Right renal cortex interstitium (tissue), 3 donors: ENCODE results near the gene TCERG1L. TPM values are rescaled to one million over a fixed set of nuclear protein-coding genes. Genes with fewer than 3 reads are reported as not detected.
"Not testable (repeated sequence)": the region's sequence is repeated elsewhere in the genome, so short reads cannot be mapped to it uniquely, and the experiment has no call there.

Source experiments
- DNase-seq, 3 donors: peaks; one replicate each; pipeline ENCODE4 v3.0.0-alpha.2; 2013; ENCODE audit warnings: low read depth in 3 of 3, low spot score in 2 of 3
- polyA plus RNA-seq, 3 donors: library from polyadenylated mRNA; unstranded; fragments of 120-200 nt; gene quantifications; one replicate each; pipeline ENCODE4 v1.2.1, GENCODE V29; 2013; ENCODE audit not compliant: insufficient read length in 3 of 3

Gene TCERG1L
- polyA plus RNA-seq, 3 donors = 1.2 to 1.7 (median 1.4) TPM

DNA sequence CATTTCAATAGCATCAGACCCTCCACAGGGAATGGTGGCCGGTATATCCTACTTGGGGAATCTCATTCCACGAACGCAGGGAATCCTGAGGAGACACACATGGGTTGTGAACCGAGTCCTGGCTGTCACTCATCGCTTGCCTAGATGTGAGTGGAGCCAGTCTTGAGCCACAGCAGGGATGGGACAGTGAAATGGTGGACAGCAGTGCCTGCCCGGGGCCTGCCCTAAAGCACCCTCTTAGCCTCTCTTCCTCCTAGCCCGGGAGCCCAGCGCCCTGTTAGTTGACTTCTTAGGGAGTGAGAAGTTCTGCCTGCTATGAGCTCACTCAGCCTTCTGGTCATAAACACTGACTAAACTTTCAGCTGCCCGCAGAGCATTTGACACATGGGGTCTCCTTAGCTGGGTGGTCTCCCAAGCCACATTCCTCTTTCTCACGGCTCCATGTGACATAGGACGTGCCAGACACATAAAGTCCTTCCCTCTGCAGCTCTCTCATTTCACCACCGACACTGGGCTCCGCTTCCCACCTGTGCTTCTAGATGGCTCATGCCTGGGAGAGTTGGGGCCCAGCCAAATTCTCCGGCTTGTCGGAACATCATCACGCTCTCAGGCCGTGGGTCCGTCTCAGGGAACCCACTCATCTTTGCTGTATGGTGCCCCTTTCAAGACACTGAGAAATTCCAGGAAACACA lies 60.9 kb downstream of the TCERG1L start:
- no peak for DNase-seq

DNA sequence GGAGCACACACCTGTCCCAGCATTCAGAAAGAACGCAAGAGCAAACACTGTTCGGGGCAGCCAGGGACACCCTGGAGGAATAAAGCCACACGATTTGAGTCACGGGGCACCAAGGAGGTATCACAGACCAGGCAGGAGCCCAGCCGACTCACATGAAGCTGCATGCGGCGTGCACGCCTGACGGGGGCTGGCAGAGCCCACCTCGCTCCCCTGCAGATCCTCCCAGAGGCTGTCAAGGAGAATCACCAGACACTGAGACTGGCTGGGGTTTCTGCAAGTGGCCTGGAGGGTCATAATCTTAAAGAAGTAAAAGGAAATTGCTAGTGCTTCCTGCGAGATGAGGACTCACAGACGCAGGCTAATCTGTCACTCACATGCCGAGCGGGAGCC lies 61.6 kb downstream of the TCERG1L start:
- no peak for DNase-seq

DNA sequence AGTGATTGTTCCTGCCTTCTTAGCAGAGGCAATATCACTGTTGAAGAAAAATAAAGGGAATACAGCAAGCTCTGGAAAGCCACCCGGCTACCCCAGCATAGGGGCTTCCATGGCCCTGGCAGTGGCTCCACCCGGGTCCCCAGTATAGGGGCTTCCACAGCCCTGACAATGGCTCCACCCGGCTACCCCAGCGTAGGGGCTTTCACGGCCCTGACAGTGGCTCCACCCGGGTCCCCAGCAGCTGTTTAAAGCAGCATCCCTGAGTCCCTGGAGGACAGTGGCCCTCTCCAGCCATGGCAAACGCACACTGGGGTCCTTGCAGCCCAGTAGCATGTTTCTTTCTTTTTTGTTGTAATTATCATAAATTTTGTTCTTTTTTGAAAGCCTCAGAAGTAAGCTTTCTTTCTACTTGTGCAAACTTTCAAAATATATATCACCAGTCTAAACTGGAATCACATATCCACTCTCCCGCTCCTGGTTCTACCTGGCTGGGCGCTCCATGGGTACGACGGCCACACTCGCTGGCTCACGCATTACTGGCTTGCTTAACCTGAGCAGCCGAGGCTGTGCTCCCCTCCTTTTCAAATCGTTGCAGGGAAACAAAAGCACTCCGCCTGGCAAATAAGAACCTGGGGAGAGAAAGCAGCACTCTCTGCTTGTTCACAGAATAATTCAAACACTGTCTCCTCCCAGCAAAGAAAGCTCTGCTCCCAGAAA lies 62.1 kb downstream of the TCERG1L start:
- no peak for DNase-seq

DNA sequence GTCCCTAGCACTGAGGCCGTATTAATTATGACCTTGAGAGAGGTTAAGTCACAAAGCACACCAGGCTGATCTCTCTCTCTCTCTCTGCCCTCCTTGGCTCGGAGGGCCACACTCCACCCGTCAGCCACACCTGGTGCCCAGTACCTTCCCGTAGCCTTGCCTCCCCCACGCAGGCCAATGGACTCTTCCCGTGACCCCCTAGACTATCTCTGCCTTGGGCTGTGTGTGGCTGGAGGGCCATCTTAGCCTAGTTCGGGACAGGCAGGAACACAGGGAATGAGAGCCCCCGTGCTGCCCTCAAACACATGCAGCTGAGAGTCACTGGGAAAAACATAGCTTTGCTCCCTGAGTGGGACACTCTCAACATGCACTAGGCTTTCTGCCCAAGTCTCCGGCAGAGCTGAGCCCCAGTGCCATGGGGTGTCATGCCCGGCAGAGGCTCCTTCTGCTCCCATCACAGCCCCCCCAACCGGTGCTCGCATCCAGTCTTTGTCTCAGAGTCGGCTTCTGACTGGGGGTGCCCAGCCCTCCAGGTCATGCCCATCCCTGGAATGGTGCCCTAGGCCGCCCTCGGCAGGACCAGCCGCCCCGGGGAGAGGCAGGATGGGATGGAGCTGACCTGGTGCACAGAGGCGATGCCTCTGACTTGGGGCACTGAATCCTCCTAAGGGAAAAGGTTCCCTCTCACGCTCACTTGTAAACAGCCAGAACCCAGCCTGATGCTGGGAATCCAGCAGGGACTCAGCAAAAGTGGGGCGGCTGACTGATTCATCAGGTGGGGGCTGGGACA lies 63.0 kb downstream of the TCERG1L start:
- no peak for DNase-seq

DNA sequence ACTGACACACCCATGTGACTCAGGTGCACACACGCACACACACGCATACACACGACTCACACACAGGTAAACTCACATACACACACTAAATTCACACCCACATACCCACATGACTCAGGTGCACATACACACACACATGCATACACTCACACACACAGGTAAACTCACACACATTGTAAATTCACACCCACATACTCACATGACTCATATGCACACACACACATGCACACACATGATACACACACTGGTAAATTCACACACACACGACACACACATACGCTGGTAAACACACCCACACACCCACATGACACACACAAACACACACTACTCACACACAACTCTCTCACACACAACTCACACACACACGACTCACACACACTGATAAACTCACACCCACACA lies 63.6 kb downstream of the TCERG1L start:
- DNase-seq = no peak

DNA sequence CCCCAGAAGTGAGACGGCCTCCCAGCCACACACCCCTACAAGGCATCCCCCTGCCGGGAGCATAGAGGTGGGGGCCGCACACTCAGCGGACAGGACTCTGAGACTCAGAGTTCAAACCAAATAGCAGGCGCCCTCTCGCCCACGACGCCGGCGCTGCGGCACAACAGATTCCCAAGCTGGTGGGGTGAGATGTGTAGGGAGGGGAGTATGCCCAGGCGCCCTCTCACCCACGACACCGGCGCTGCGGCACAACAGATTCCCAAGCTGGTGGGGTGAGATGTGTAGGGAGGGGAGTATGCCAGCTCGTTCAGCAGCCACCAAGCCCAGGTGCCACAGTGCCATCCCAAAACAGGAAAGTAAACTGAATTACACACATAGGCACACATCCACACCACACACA lies 64.7 kb downstream of the TCERG1L start:
- DNase-seq = no peak

DNA sequence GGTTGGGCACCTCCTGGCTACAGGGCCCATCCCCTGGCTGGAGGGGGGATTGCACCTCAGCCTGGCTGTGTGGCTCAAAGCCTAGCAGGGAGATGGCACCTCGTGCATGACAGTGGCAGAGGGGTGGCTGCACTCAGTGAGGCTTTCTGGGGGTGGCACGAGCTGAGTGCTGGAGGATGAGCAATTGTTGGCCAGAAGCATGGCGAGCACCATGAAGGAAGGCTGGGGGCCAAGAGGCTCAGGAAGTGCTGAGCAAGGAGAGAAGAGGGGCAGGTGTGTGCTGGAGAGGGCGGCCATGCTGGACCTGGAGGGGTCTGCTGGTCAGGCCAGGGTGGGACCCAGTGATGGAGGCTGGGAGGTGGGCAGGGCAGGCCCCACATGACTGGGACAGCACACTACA lies 65.4 kb downstream of the TCERG1L start:
- DNase-seq = no peak

DNA sequence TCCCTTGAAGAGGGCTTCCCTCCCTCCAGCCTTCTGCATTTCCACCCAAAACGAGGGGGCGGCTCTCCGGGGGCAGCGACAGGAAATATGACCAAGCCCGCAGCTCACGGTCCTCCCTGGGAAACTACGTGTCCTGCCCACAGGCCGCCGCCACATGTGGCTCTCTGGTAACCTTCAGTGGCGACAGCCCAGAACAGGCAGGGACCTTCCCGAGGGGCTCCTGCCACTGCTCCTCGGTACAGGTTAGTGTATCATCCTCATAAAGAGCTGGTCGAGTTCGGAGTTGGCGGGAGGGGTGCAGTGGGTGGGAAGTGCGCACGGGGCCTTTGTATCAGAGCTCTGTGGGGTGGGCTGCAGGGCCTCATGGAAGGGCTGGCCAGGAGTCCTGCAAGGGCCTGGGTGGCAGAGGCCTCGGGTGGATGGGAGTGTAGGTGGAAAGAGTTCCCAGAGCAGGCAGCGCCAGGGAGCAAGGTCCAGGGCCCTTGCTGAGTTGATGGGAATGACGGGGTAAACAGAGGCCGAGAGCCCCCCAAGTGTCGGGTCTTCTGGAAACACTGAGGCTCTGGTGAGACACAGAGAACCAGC lies 66.0 kb downstream of the TCERG1L start:
- no peak for DNase-seq

DNA sequence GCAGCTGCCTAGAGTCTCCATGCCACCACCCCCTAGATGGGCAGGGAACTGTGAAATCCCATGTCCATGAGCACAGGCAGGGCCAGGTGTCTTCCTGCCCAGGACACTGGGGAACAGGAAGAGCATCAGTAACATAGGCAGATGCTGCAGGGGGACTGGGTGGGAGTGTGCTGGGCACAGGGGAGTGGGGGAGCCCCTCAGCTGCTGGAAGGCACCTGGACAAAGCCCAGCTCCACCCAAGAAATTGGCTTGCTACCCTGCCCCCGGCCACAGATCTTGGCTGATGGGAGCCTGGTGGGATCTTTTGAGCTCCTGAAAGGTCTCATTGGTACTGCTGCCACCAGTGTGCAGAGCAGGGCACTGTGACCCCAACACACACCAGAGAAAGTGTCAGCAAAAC lies 66.7 kb downstream of the TCERG1L start:
- DNase-seq = no peak

DNA sequence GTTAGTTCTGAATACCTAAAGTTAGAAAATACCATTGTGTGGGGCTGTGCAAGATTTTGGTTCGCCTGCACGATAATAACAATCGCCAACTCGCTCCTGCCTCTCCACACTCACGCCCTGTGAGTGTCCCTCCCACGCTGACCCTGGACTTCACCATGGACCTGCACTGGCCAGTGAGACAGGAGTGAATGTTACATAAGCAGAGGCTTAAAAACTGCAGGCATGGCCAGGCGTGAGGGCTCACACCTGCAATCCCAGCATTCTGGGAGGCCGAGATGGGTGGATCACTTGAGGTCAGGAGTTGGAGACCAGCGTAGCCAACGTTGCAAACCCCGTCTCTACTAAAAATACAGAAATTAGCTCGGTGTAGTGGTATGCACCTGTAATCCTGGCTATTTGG lies 68.4 kb downstream of the TCERG1L start:
- no peak for DNase-seq

DNA sequence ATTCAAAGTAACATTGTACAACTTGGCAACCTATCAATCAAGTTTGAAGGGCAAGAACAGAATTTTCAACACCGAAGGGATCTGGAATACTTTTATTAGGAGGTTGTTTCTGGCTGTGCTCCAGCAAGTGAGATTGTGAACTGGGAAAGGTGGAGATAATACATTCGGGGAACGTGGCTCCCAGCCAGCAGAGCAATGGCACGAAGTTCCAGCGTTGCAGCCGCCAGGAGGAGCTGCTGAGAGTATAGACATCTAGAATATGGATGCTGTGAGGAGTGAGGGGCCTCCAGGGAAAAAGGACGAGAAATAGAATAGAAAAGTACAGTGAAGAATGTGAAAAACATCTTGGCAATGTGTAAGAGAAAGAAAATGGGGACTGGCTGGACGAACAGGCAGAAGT lies 69.5 kb downstream of the TCERG1L start:
- no peak for DNase-seq

DNA sequence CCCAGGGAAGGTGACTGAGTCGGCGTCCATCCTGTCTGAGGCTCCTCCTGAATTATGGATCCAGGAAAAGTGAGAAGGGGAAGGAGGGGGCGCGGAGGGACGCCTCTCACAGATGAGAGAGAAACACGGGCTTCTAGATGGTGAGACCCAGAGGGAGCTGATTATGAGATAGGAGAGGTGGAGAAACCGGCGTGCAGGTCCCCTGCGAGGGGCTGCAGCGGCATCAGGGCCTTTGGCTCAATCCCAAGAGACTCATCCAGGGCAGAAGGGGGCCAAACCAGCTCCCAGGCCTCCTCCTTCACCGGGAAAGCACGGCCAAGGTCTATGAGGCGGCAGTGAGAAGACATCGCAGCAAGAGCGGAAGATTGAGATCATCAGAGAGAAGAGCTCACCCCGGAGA lies 70.8 kb downstream of the TCERG1L start:
- no peak for DNase-seq

DNA sequence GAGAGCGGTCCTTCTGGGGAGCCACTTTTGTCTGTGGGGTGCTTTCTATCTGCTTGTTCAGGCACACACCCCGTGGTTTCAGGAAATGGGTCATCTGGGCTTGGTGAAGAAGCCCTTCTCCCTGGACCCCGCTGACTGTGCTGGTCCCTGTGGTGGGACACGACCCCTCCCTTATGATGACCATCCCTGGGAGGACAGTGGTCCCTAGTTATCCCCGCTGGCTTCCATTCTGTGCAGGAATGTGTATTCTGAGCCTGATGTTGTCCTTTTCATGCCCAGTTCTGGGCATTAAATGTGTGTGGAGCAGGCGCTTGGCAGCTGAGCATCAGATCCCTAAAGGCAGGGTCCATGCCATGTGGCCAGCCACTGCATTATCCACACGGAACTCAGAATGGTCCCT lies 71.6 kb downstream of the TCERG1L start:
- no peak for DNase-seq

DNA sequence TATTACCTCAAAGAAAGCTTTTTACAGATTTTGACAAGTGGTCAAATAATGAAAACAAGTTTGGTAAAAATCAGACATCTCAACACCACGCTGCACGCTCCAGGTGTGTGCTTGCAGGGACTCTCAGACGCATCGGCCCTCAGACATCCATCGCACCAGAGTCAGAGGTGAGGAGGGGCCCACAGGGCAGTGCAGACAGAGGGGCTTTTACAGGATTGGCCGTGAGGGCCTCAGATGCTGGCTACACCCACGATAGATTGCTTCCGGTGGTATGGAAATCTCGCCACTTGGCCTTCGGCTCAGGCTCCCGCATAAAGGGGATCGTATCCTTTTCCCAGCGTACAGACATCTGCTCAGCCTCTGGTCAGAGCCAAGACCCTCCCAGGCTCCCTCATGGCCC lies 72.1 kb downstream of the TCERG1L start:
- DNase-seq = no peak

DNA sequence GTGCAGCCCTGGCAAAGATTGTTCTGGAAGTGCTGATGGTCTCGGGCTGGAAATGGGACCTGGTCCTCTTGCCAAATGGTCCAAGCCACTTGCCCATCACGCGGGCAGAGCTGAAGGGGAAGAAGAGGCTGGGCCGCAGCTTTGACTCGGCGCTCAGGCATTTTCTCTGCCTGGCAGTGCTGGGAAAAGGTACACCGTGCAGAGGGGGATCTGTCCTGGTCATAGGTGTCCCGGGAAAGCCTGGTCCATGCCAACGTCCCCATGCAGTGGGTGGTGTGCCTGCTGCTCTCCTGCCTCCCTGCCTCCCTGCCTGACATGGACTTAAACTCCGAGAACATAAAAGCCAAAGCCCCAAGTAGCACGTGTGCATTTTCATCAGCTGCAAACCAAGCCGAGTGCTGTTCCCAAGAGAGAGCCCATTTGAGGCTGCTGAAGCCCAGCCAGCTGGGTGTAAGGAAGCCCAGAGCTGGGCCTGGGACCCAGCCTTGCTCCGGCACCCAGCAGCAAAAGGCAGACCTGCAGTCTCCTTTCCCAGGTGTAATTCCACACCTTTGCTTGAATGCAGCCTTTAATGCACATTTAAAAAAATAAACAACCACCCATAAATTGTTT lies 72.7 kb downstream of the TCERG1L start:
- DNase-seq = no peak

DNA sequence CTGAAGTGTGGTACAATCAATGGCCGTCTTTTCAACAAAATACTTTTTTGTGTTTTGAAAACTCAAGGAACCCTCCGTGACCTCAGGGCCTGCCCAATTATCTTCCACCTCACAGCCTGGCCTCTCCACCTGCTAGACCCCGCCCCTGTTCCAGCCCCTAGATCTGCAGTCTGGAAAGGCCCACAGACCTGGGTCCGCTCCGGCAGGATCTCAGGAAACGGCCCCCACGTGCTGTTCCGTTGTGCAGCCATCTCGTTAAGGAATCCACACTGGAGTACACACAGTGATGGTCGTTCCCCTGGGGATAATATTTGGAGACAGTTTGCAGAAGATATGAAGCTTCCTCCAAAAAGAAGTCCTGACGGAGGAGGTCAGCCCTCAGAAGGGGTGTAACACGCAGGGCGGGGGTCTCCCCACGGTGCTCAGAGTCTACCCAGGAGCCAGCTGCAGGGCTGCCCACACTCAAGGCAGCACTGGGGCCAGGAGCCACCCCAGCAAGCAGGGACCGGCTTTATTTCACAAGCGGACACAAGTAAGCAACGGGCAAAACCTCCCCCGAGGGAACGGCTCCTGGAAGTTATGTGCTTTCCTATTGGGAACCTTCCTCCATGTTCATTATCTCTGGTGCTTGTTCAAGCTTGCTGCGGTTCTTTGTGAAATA lies 73.4 kb downstream of the TCERG1L start:
- no peak for DNase-seq

DNA sequence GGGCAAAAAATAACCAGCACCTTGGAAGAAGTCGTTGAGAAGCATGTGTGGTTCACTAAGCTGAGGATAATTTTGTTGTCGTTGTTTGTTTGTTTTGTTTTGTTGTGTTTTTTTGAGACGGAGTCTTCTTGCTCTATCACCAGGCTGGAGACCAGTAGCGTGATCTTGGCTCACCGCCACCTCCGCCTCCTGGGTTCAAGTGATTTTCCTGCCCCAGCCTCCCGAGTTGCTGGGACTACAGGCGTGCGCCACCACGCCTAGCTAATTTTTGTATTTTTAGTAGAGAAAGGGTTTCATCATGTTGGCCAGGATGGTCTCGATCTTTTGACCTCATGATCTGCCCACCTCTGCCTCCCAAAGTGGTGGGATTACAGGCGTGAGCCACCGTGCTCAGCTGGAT lies 76.9 kb downstream of the TCERG1L start:
- DNase-seq = not testable (repeated sequence)

DNA sequence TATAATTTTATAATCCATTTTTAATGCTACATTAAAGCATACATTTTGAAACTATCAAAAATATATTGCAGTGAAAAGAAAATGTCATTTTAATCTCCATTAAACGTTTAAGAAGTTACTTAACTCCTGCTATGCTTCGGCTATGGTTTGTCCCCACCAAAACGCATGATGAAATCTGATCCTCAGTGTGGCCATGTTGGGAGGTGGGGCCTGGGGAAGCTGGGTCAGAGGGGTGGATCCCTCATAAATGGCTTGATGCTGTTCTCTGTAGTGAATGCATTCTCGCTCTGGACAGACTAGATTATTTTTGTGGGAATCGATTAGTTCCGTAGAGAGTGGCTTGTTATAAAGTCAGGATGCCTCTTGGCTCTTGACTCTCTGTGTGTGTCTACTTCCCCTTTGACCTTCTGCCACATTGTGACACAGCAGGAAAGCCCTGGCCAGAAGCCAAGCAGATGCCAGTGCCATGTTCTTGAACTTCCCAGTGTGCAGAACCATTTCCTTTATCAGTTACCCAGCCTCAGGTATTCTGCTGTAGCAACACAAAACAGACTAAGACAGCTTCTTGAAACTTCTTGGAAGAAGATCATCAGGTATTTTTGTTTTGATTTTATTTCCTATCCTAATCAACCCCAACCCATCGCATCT lies 77.8 kb downstream of the TCERG1L start:
- DNase-seq = no peak

DNA sequence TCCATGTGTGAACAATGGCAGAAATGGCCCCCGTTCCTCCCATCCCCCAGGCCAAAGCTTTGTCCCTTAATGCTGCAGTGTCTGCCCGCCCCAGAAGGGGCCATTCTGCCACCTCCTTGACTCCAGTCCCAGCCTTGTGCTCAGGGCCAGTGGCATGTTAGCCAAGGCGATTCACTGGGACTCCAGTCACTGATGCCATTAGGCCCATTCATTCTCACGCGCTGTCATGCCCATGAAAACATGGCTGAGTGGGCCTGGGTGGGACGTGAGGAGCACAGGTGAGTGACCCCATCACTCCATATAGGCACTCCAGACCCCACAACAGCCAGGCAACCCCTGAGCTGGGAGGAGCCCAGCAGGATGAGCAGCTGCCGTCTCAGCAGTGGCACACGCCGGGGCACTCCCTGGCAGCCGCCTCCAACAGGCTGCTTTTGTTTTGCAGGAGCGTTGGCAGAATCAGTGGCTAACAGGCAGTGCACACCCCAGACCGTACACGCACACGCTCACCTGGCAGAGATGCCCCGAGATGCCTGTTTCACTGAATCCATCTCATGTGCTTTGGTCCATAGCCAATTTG lies 79.5 kb downstream of the TCERG1L start:
- no peak for DNase-seq
